K562 (cell line): Measurements from ENCODE around the gene ELOF1.

ENCODE experiments used
- CTCF ChIP-seq, 3 experiments: IDR thresholded peaks in 2 of 3; conservative IDR thresholded peaks in 1 of 3; 2 replicates each; pipeline ENCODE4 v1.5.1; 2011 to 2012; ENCODE audit warnings: low read length in 3 of 3, mild to moderate bottlenecking in 3 of 3, control low read depth in 2 of 3, improper control_type of control experiment in 1 of 3, inconsistent platforms in 1 of 3, low read depth in 1 of 3, mixed read lengths in 1 of 3, moderate library complexity in 1 of 3; ENCODE audit not compliant: insufficient read depth in 2 of 3
- E2F4 ChIP-seq: sonication (generic); formaldehyde crosslinking; IDR thresholded peaks from 2 replicates; pipeline ENCODE4 v1.8.0; 2022; ENCODE audit warnings: mild to moderate bottlenecking, low read depth, missing genetic modification reagents
- FOXK2 ChIP-seq, 2 experiments: fragments of 450-650 bp; IDR thresholded peaks in 1 of 2; conservative IDR thresholded peaks in 1 of 2; 2 replicates each; pipeline ENCODE4 v1.6.1; 2016; ENCODE audit warnings: low read depth in 2 of 2, mild to moderate bottlenecking in 1 of 2
- MNT ChIP-seq, 2 experiments: fragments of 450-650 bp; conservative IDR thresholded peaks; 2 replicates each; pipeline ENCODE4 v1.6.1; 2017; ENCODE audit warnings: mild to moderate bottlenecking in 2 of 2, moderate library complexity in 2 of 2
- RFX5 ChIP-seq: IDR thresholded peaks from 2 replicates; pipeline ENCODE4 v1.6.1; 2011; ENCODE audit warnings: low read depth, mild to moderate bottlenecking, improper control_type of control experiment, low read length
- ZBTB33 ChIP-seq: sonication (generic); formaldehyde crosslinking; IDR thresholded peaks from 2 replicates; pipeline ENCODE4 v1.8.1; 2023; ENCODE audit warnings: mild to moderate bottlenecking, missing genetic modification reagents
- ZFX ChIP-seq: sonication (generic); formaldehyde crosslinking; IDR thresholded peaks from 2 replicates; pipeline ENCODE4 v1.8.0; 2022; ENCODE audit warnings: mild to moderate bottlenecking, missing genetic modification reagents, moderate library complexity
- ZNF274 ChIP-seq: IDR thresholded peaks from 2 replicates; pipeline ENCODE4 v1.6.1; 2011; ENCODE audit warnings: low read depth, mild to moderate bottlenecking, low read length, moderate library complexity, borderline replicate concordance
- TF ChIP-seq, protein P1 (sequence below): IDR thresholded peaks from 3 replicates; pipeline ENCODE4 v1.6.1; 2011; ENCODE audit warnings: borderline replicate concordance, mild to moderate bottlenecking, moderate library complexity; ENCODE audit not compliant: insufficient read length; ENCODE audit errors: extremely low read depth

GRCh38 chr19:11594084-11594483 lies 35.1 kb upstream of the ELOF1 start:
- TF ChIP-seq CTCF (IDR thresholded peaks at IDR 0.05 in 2 of 3, conservative IDR thresholded peaks at IDR 0.05 in 1 of 3; ENCODE audit: insufficient read depth in 2 of 3, low read depth in 1 of 3, low read length in 3 of 3) (no peak), FOXK2 (conservative IDR thresholded peaks at IDR 0.05 in 1 of 2, IDR thresholded peaks at IDR 0.05 in 1 of 2; ENCODE audit: low read depth in 2 of 2) (no peak), E2F4 (CRISPR knock-in tag) (no peak), ZNF274 (no peak), ZBTB33 (CRISPR knock-in tag) (no peak), RFX5 (no peak), MNT (conservative IDR thresholded peaks at IDR 0.05) (no peak), ZFX (no peak)
- TF ChIP-seq, protein P1, sequence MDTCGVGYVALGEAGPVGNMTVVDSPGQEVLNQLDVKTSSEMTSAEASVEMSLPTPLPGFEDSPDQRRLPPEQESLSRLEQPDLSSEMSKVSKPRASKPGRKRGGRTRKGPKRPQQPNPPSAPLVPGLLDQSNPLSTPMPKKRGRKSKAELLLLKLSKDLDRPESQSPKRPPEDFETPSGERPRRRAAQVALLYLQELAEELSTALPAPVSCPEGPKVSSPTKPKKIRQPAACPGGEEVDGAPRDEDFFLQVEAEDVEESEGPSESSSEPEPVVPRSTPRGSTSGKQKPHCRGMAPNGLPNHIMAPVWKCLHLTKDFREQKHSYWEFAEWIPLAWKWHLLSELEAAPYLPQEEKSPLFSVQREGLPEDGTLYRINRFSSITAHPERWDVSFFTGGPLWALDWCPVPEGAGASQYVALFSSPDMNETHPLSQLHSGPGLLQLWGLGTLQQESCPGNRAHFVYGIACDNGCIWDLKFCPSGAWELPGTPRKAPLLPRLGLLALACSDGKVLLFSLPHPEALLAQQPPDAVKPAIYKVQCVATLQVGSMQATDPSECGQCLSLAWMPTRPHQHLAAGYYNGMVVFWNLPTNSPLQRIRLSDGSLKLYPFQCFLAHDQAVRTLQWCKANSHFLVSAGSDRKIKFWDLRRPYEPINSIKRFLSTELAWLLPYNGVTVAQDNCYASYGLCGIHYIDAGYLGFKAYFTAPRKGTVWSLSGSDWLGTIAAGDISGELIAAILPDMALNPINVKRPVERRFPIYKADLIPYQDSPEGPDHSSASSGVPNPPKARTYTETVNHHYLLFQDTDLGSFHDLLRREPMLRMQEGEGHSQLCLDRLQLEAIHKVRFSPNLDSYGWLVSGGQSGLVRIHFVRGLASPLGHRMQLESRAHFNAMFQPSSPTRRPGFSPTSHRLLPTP, result no peak
